ENCODE data around the gene TEDC1.

GRCh38 chr14:105531088-105531893, 40.2 kb downstream of the TEDC1 start:
- TF ChIP-seq SIN3A (IDR thresholded peaks at IDR 0.05; ENCODE audit: borderline replicate concordance, low read depth, low read length), result no peak
- TF ChIP-seq ZBTB33 (IDR thresholded peaks at IDR 0.05; ENCODE audit: borderline replicate concordance, low read depth), result no peak
- TF ChIP-seq GATA2 (CRISPR knock-in tag; IDR thresholded peaks at IDR 0.05), result no peak
- no peak for TF ChIP-seq EP300 (IDR thresholded peaks at IDR 0.05; ENCODE audit: borderline replicate concordance in 1 of 2, low read depth in 1 of 2, low read length in 1 of 2)
- no peak for TF ChIP-seq POLR2AphosphoS5 (IDR thresholded peaks at IDR 0.05; ENCODE audit: low read depth, low read length)
- TF ChIP-seq CTCF (IDR thresholded peaks at IDR 0.05), result no peak

All from SK-N-SH (cell line).